BJ (cell line): ENCODE results near the gene MS4A5. TPM values are rescaled to one million over a fixed set of nuclear protein-coding genes. Genes with fewer than 3 reads are reported as not detected.

Source experiments
- CTCF ChIA-PET: fragments of 350-600 bp; formaldehyde crosslinking; extraction: SDS; loops from one replicate; lab custom pipeline; 2021; ENCODE audit warnings: antibody characterized with exemption, inconsistent platforms; lab: Yijun Ruan, JAX
- POLR2A ChIA-PET: fragments of 300-600 bp; sonication (Branson Sonifier 250); formaldehyde crosslinking; extraction: SDS; loops from one replicate; lab custom pipeline; 2021; ENCODE audit warnings: antibody characterized with exemption; lab: Charles Lee
- DNase-seq: peaks from one replicate; pipeline ENCODE4 v3.0.0-alpha.2; 2011; ENCODE audit warnings: low read depth
- H3K27me3 ChIP-seq: 2 replicates; pipeline ENCODE4 v1.6.0; 2011; ENCODE audit warnings: low read length; ENCODE audit not compliant: control insufficient read depth, insufficient read depth
- H3K36me3 ChIP-seq: 2 replicates; pipeline ENCODE4 v1.5.1; 2011; ENCODE audit warnings: low read length; ENCODE audit not compliant: control insufficient read depth, insufficient read depth
- H3K4me3 ChIP-seq: 2 replicates; pipeline ENCODE4 v1.5.1; 2011; ENCODE audit warnings: low read depth, mild to moderate bottlenecking, control low read depth, low read length
- polyA plus RNA-seq: library from polyadenylated mRNA; depleted of rRNA; stranded (reverse); fragments of >200 nt; gene quantifications from 2 replicates; pipeline ENCODE4 v1.2.3, GENCODE V29; 2011
- TF ChIP-seq, protein P1 (sequence below): IDR thresholded peaks from 2 replicates; pipeline ENCODE4 v1.5.1; 2011; ENCODE audit warnings: low read depth, mild to moderate bottlenecking, control low read depth, inconsistent platforms, low read length, moderate library complexity; ENCODE audit not compliant: insufficient read depth

The MS4A5 gene
- polyA plus RNA-seq, 1 experiment, result not detected

DNA sequence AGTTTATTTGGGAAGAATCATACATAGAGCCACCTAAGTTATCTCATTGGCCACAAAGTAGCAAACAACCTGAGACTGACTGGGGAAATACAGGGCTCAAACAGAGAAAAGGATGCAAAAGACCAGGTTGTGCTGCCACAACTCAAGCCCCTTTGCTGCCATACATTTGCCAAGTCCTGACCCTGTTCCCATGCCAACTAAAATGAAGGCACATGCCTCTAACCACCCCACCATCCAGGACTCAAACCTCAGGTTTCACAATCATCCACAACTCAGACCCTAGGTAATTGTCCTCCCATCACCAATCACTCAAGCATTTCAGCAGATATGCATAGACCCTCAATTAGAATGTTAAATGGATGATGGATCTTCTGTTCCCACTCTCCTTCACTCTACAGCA lies 24.8 kb downstream of the MS4A5 start:
- Histone ChIP-seq H3K27me3 (no peaks in the 10 kb centered on the region), H3K4me3 (no peak overlapping the region), H3K36me3 (no peaks in the 10 kb centered on the region)
- no peak for DNase-seq
- TF ChIP-seq, protein P1, sequence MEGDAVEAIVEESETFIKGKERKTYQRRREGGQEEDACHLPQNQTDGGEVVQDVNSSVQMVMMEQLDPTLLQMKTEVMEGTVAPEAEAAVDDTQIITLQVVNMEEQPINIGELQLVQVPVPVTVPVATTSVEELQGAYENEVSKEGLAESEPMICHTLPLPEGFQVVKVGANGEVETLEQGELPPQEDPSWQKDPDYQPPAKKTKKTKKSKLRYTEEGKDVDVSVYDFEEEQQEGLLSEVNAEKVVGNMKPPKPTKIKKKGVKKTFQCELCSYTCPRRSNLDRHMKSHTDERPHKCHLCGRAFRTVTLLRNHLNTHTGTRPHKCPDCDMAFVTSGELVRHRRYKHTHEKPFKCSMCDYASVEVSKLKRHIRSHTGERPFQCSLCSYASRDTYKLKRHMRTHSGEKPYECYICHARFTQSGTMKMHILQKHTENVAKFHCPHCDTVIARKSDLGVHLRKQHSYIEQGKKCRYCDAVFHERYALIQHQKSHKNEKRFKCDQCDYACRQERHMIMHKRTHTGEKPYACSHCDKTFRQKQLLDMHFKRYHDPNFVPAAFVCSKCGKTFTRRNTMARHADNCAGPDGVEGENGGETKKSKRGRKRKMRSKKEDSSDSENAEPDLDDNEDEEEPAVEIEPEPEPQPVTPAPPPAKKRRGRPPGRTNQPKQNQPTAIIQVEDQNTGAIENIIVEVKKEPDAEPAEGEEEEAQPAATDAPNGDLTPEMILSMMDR, result no peak
- ChIA-PET CTCF (no interaction called here), POLR2A (no interaction called here)

GRCh38 chr11:60455531-60456042 lies 26.2 kb downstream of the MS4A5 start, which contains the start of gene MS4A1:
Gene MS4A1 (plus strand): TSS chr11:60455847. CDS start chr11:60462375, 6,528 bp downstream.
- no peak for DNase-seq
- no peaks in the 10 kb centered on the region for H3K27me3 ChIP-seq
- H3K4me3 ChIP-seq, result no peak within 1 kb of the TSS
- TF ChIP-seq, protein P1, result no peak
- ChIA-PET POLR2A (no interaction called here), CTCF (no interaction called here)
- no peaks in the 10 kb centered on the region for H3K36me3 ChIP-seq

DNA sequence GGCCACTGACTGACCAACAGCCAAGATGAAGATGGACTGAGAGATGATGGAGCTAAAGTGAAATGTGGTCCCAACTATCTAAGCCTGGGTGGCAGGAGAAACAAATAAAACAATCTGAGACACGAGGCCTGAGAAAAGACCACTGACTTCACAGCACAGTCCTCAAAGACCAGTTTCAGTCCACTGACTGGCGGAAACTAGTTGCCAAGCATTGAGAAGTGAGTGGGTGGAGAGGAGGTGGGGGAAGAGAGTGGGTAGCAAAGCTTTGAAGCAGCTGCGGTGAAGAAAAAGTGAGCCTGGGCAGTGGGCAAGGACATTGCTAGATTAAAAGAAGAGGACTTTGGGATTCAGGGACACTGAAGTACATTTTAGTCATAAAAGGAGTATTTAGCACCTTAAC lies 28.2 kb downstream of the MS4A5 start:
- TF ChIP-seq, protein P1, result no peak
- Histone ChIP-seq H3K36me3 (no peaks in the 10 kb centered on the region), H3K27me3 (no peaks in the 10 kb centered on the region), H3K4me3 (no peak overlapping the region)
- ChIA-PET CTCF (no interaction called here), POLR2A (no interaction called here)
- no peak for DNase-seq

DNA sequence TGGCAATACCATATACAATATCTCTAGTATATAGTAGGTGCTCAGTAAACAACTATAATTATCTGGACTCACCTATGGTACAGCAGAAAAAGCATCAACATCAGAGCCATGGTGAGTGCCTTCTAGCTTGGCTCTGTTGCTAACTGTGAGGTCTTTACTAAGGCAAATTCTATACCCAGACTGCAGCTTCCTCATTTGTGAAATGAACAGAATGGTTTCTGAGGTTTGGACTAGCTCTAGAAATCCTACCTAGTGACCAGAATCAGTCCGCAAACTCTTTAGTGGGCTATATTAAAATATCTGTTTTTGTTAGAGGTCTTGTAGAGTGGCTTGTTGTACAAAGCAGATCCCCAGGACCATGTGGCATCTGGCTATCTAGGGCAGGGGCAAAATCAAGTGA lies 30.0 kb downstream of the MS4A5 start:
- TF ChIP-seq, protein P1, result no peak
- ChIA-PET CTCF (no interaction called here), POLR2A (no interaction called here)
- Histone ChIP-seq H3K4me3 (no peak overlapping the region), H3K27me3 (no peaks in the 10 kb centered on the region), H3K36me3 (no peaks in the 10 kb centered on the region)
- DNase-seq, result no peak

DNA sequence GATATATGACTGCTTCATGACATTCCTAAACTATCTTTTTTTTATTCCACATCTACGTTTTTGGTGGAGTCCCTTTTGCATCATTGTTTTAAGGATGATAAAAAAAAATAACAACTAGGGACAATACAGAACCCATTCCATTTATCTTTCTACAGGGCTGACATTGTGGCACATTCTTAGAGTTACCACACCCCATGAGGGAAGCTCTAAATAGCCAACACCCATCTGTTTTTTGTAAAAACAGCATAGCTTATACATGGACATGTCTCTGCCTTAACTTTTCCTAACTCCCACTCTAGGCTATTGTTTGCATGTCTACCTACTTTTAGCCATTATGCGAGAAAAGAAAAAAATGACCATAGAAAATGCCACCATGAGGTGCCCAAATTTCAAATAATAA lies 39.5 kb downstream of the MS4A5 start:
- H3K36me3 ChIP-seq, result no peaks in the 10 kb centered on the region
- no peak for DNase-seq
- TF ChIP-seq, protein P1, result no peak
- POLR2A ChIA-PET, result no interaction called here
- CTCF ChIA-PET, result no interaction called here
- no peak overlapping the region for H3K4me3 ChIP-seq
- H3K27me3 ChIP-seq, result no peaks in the 10 kb centered on the region
